Liver (tissue), 9 donors: ENCODE measurements around the gene FTCD. TPM values are rescaled to one million over a fixed set of nuclear protein-coding genes. Genes with fewer than 3 reads are reported as not detected.

ENCODE experiments used
- DNase-seq: peaks from one replicate; pipeline ENCODE4 v3.0.0-alpha.2; 2017; ENCODE audit warnings: low spot score
- H3K27ac ChIP-seq, 2 donors: one replicate each; pipeline ENCODE4 v1.7.0; 2013; ENCODE audit warnings: inconsistent platforms in 2 of 2, low read length in 2 of 2, control low read depth in 1 of 2, low read depth in 1 of 2, mild to moderate bottlenecking in 1 of 2
- H3K27me3 ChIP-seq, 4 donors: one replicate each; pipeline versions ENCODE4 v1.6.1 to v1.7.0; 2013; ENCODE audit warnings: low read length in 3 of 4, inconsistent platforms in 1 of 4, mild to moderate bottlenecking in 1 of 4, moderate library complexity in 1 of 4; ENCODE audit not compliant: control insufficient read depth in 4 of 4, insufficient read depth in 4 of 4
- H3K36me3 ChIP-seq, 4 donors: one replicate each; pipeline versions ENCODE4 v1.6.1 to v1.7.0; 2013; ENCODE audit warnings: low read length in 3 of 4, mild to moderate bottlenecking in 3 of 4, low read depth in 1 of 4, moderate library complexity in 1 of 4; ENCODE audit not compliant: control insufficient read depth in 4 of 4, insufficient read depth in 3 of 4
- H3K4me1 ChIP-seq, 4 donors: one replicate each; pipeline versions ENCODE4 v1.6.1 to v1.7.0; 2013; ENCODE audit warnings: low read length in 3 of 4, mild to moderate bottlenecking in 3 of 4, moderate library complexity in 1 of 4; ENCODE audit not compliant: control insufficient read depth in 4 of 4, insufficient read depth in 4 of 4
- H3K4me3 ChIP-seq, 3 donors: one replicate each; pipeline versions ENCODE4 v1.6.1 to v1.7.0; 2013; ENCODE audit warnings: low read length in 3 of 3, control low read depth in 1 of 3, low read depth in 1 of 3, mild to moderate bottlenecking in 1 of 3
- H3K9ac ChIP-seq, 2 donors: one replicate each; pipeline ENCODE4 v1.7.0; 2013; ENCODE audit warnings: low read length in 2 of 2, mild to moderate bottlenecking in 2 of 2, moderate library complexity in 2 of 2, control low read depth in 1 of 2, low read depth in 1 of 2
- H3K9me3 ChIP-seq, 4 donors: one replicate each; pipeline versions ENCODE4 v1.6.1 to v1.7.0; 2013; ENCODE audit warnings: low read length in 3 of 4; ENCODE audit not compliant: control insufficient read depth in 4 of 4
- EGR1 ChIP-seq, 2 donors: IDR thresholded peaks; 2 replicates each; pipeline ENCODE4 v1.6.1; 2016 to 2018; ENCODE audit warnings: antibody characterized with exemption in 2 of 2, low read depth in 2 of 2
- FOXA1 ChIP-seq: IDR thresholded peaks from 2 replicates; pipeline ENCODE4 v1.6.1; 2016; ENCODE audit warnings: antibody characterized with exemption
- FOXA2 ChIP-seq: IDR thresholded peaks from 2 replicates; pipeline ENCODE4 v1.6.1; 2016; ENCODE audit warnings: antibody characterized with exemption
- GABPA ChIP-seq, 2 donors: IDR thresholded peaks in 1 of 2; conservative IDR thresholded peaks in 1 of 2; 2 replicates each; pipeline ENCODE4 v1.6.1; 2016; ENCODE audit warnings: antibody characterized with exemption in 2 of 2, mild to moderate bottlenecking in 1 of 2, moderate library complexity in 1 of 2
- HNF4G ChIP-seq: IDR thresholded peaks from 2 replicates; pipeline ENCODE4 v1.6.1; 2016; ENCODE audit warnings: antibody characterized with exemption
- JUND ChIP-seq, 2 donors: IDR thresholded peaks; 2 replicates each; pipeline ENCODE4 v1.6.1; 2016; ENCODE audit warnings: antibody characterized with exemption in 2 of 2
- RXRA ChIP-seq, 2 donors: IDR thresholded peaks; 2 replicates each; pipeline ENCODE4 v1.6.1; 2017 to 2018; ENCODE audit warnings: antibody characterized with exemption in 2 of 2, mild to moderate bottlenecking in 1 of 2
- SP1 ChIP-seq: IDR thresholded peaks from 2 replicates; pipeline ENCODE4 v1.6.1; 2018; ENCODE audit warnings: antibody characterized with exemption, mild to moderate bottlenecking
- TAF1 ChIP-seq: conservative IDR thresholded peaks from 2 replicates; pipeline ENCODE4 v1.6.1; 2016; ENCODE audit warnings: antibody characterized with exemption, mild to moderate bottlenecking
- YY1 ChIP-seq: IDR thresholded peaks from 2 replicates; pipeline ENCODE4 v1.6.1; 2016; ENCODE audit warnings: antibody characterized with exemption, mild to moderate bottlenecking
- WGBS: extraction: QIAGEN DNeasy Blood & Tissue Kit; methylation state at CpG from one replicate; pipeline ENCODE4 v1.1.7; 2013; 5-methylcytosine and 5-hydroxymethylcytosine counted together
- polyA plus RNA-seq, 2 donors: library from polyadenylated mRNA; stranded (reverse) in 1 of 2; unstranded in 1 of 2; fragments of 200-250 nt in 1 of 2; fragments of >200 nt in 1 of 2; fragmentation: Nextera tagmentation in 1 of 2; extraction: Ambion mirVana in 1 of 2; gene quantifications; one replicate each; pipeline versions ENCODE4 v1.2.1 to v1.2.3, GENCODE V29; 2013 to 2015
- total RNA-seq, 2 donors: library from RNA; depleted of rRNA; stranded (reverse); fragments of >200 nt; gene quantifications; one replicate each; pipeline ENCODE4 v1.2.3, GENCODE V29; 2014
- TF ChIP-seq, protein P1 (sequence below): IDR thresholded peaks from 2 replicates; pipeline ENCODE4 v1.6.1; 2016; ENCODE audit warnings: antibody characterized with exemption
- TF ChIP-seq, protein P2 (sequence below): IDR thresholded peaks from 2 replicates; pipeline ENCODE4 v1.6.1; 2016; ENCODE audit warnings: antibody characterized with exemption, mild to moderate bottlenecking
- TF ChIP-seq, protein P3 (sequence below): IDR thresholded peaks from 2 replicates; pipeline ENCODE4 v1.6.1; 2016; ENCODE audit warnings: antibody characterized with exemption
- TF ChIP-seq, protein P4 (sequence below): IDR thresholded peaks from 2 replicates; pipeline ENCODE4 v1.6.1; 2016; ENCODE audit warnings: antibody characterized with exemption
- donor health status: healthy.
- donor health status: healthy.
- donor health status: healthy.
- donor health status: healthy.
- donor health status: healthy.

Gene FTCD
- total and polyA plus RNA-seq, 4 donors, result 130 to 182 (median 173) TPM

DNA sequence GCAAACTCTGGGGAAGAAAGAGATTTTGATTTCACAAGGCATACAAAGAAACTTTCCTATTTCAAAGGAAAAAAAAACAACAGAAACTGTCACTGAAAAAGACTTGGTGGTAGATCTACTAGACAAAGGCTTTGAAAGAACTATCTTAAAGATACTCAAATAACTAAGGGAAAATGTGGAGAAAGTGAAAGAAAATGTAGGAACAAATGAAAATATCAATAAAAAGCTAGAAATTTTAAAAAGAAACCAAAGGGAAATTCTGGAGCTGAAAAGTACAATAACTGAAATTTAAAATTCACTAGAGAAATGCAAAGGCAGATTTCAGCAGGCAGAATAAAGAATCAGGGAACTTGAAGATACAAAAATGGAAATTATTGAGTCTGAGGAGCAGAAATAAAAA lies 51.3 kb downstream of the FTCD start (continued):
- TF ChIP-seq SP1, result no peak

DNA sequence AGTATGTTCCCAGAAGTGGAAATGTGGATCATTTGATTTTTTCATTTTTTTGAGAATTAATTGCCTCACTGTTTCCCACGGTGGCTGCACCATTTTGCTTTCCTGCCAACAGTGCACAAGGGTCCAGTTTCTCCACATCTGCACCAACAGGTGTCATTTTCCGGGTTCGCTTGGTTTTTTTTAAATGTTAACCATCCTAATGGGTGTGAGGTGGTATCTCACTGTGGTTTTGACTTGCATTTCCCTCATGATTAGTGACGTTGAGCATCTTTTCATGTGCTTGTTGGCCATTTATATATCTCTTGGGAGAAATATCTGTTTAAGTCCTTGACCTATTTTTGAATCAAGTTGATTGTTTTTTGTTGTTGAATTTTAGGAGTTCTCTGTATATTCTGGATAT lies 54.5 kb downstream of the FTCD start:
- TF ChIP-seq YY1, result no peak
- TF ChIP-seq TAF1, result no peak
- TF ChIP-seq EGR1 (IDR thresholded peaks at IDR 0.05; ENCODE audit: low read depth in 2 of 2), result no peak
- no peak for TF ChIP-seq FOXA1
- TF ChIP-seq FOXA2, result no peak
- TF ChIP-seq SP1, result no peak
- TF ChIP-seq, protein P1, sequence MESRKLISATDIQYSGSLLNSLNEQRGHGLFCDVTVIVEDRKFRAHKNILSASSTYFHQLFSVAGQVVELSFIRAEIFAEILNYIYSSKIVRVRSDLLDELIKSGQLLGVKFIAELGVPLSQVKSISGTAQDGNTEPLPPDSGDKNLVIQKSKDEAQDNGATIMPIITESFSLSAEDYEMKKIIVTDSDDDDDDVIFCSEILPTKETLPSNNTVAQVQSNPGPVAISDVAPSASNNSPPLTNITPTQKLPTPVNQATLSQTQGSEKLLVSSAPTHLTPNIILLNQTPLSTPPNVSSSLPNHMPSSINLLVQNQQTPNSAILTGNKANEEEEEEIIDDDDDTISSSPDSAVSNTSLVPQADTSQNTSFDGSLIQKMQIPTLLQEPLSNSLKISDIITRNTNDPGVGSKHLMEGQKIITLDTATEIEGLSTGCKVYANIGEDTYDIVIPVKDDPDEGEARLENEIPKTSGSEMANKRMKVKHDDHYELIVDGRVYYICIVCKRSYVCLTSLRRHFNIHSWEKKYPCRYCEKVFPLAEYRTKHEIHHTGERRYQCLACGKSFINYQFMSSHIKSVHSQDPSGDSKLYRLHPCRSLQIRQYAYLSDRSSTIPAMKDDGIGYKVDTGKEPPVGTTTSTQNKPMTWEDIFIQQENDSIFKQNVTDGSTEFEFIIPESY, result no peak
- H3K9me3 ChIP-seq, result peaks cover 3 to 9% (median 7%) of the 10 kb centered on the region in 4 donors
- H3K9ac ChIP-seq, result no peak overlapping the region
- DNase-seq, result no peak
- no peak overlapping the region for H3K4me3 ChIP-seq
- H3K36me3 ChIP-seq, result peaks cover 0 to 2% (median 0%) of the 10 kb centered on the region in 4 donors
- peaks cover 0 to 9% (median 2%) of the 10 kb centered on the region in 4 donors for H3K4me1 ChIP-seq
- H3K27ac ChIP-seq, result no peak overlapping the region
- no peaks in the 10 kb centered on the region for H3K27me3 ChIP-seq
- WGBS, result 84% methylated on average over 4 of the region's 4 CpGs

DNA sequence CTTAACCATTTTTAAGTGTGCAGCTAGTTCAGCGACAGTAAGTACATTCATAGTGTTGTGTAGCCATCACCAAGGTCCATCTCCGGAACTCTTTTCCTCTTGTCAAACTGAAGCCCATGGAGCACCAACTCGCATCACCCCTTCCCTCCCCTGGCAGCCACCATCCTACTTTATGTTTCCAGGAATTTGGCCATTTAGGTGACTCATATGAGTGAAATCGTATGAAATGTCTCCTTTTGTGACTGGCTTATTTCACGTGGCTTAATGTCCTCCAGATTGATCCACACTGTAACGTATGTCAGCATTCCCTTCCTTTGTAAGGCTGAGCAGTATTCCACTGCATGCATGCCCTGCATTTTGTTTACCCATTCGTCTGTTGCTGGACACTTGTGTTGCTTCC lies 55.0 kb downstream of the FTCD start:
- Histone ChIP-seq H3K4me1 (peaks cover 0 to 9% (median 2%) of the 10 kb centered on the region in 4 donors), H3K9me3 (peaks cover 3 to 9% (median 7%) of the 10 kb centered on the region in 4 donors), H3K27ac (no peak overlapping the region), H3K27me3 (no peaks in the 10 kb centered on the region), H3K4me3 (no peak overlapping the region), H3K9ac (no peak overlapping the region), H3K36me3 (peaks cover 0 to 2% (median 0%) of the 10 kb centered on the region in 4 donors)
- TF ChIP-seq, protein P1, result no peak
- TF ChIP-seq, protein P2, sequence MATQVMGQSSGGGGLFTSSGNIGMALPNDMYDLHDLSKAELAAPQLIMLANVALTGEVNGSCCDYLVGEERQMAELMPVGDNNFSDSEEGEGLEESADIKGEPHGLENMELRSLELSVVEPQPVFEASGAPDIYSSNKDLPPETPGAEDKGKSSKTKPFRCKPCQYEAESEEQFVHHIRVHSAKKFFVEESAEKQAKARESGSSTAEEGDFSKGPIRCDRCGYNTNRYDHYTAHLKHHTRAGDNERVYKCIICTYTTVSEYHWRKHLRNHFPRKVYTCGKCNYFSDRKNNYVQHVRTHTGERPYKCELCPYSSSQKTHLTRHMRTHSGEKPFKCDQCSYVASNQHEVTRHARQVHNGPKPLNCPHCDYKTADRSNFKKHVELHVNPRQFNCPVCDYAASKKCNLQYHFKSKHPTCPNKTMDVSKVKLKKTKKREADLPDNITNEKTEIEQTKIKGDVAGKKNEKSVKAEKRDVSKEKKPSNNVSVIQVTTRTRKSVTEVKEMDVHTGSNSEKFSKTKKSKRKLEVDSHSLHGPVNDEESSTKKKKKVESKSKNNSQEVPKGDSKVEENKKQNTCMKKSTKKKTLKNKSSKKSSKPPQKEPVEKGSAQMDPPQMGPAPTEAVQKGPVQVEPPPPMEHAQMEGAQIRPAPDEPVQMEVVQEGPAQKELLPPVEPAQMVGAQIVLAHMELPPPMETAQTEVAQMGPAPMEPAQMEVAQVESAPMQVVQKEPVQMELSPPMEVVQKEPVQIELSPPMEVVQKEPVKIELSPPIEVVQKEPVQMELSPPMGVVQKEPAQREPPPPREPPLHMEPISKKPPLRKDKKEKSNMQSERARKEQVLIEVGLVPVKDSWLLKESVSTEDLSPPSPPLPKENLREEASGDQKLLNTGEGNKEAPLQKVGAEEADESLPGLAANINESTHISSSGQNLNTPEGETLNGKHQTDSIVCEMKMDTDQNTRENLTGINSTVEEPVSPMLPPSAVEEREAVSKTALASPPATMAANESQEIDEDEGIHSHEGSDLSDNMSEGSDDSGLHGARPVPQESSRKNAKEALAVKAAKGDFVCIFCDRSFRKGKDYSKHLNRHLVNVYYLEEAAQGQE, result no peak
- TF ChIP-seq, protein P3, sequence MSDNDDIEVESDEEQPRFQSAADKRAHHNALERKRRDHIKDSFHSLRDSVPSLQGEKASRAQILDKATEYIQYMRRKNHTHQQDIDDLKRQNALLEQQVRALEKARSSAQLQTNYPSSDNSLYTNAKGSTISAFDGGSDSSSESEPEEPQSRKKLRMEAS, result no peak
- TF ChIP-seq RXRA (IDR thresholded peaks at IDR 0.05) (no peak), EGR1 (IDR thresholded peaks at IDR 0.05; ENCODE audit: low read depth in 2 of 2) (no peak), JUND (IDR thresholded peaks at IDR 0.05) (no peak), GABPA (IDR thresholded peaks at IDR 0.05 in 1 of 2, conservative IDR thresholded peaks at IDR 0.05 in 1 of 2) (no peak), HNF4G (no peak), FOXA2 (no peak)
- TF ChIP-seq, protein P4, sequence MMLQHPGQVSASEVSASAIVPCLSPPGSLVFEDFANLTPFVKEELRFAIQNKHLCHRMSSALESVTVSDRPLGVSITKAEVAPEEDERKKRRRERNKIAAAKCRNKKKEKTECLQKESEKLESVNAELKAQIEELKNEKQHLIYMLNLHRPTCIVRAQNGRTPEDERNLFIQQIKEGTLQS, result no peak
- DNase-seq, result no peak
- WGBS, result 75% methylated on average over 7 of the region's 7 CpGs
